Prostate gland (tissue), 2 donors: ENCODE measurements around the gene TNRC6C. TPM values are rescaled to one million over a fixed set of nuclear protein-coding genes. Genes with fewer than 3 reads are reported as not detected.
"Not testable (repeated sequence)": the region's sequence is repeated elsewhere in the genome, so short reads cannot be mapped to it uniquely, and the experiment has no call there.

Source experiments
- DNase-seq: peaks from one replicate; pipeline ENCODE4 v3.0.0-alpha.2; 2019; ENCODE audit warnings: low spot score
- H3K27ac ChIP-seq, 2 donors: fragments of 200-600 bp; sonication (generic); 2 replicates each; pipeline ENCODE4 v1.5.1; 2017 to 2019
- H3K27me3 ChIP-seq: fragments of 200-600 bp; sonication (generic); replicated peaks from 2 replicates; pipeline ENCODE4 v1.5.1; 2019; ENCODE audit not compliant: insufficient read depth
- H3K36me3 ChIP-seq, 2 donors: fragments of 200-600 bp; sonication (generic); 1 replicate in 1 of 2; 2 replicates in 1 of 2; pipeline versions ENCODE4 v1.5.1 to v1.8.1; 2017 to 2019
- H3K4me1 ChIP-seq: fragments of 200-600 bp; sonication (generic); replicated peaks from 2 replicates; pipeline ENCODE4 v1.5.1; 2019
- H3K4me3 ChIP-seq, 2 donors: fragments of 200-600 bp; sonication (generic); 2 replicates each; pipeline ENCODE4 v1.5.1; 2017 to 2019
- H3K9me3 ChIP-seq: fragments of 200-600 bp; sonication (generic); 2 replicates; pipeline ENCODE4 v1.5.1; 2017
- CTCF ChIP-seq, 4 experiments: fragments of 200-600 bp in 2 of 4; fragments of 450-650 bp in 2 of 4; sonication (generic) in 2 of 4; IDR thresholded peaks; 1 replicate in 3 of 4; 2 replicates in 1 of 4; pipeline ENCODE4 v1.5.1; 2016 to 2019; ENCODE audit warnings: antibody characterized with exemption in 4 of 4, mild to moderate bottlenecking in 2 of 4, moderate library complexity in 2 of 4
- POLR2A ChIP-seq: fragments of 450-650 bp; IDR thresholded peaks from one replicate; pipeline ENCODE4 v1.6.1; 2016; ENCODE audit warnings: antibody characterized with exemption, mild to moderate bottlenecking
- POLR2AphosphoS5 ChIP-seq: sonication (generic); formaldehyde crosslinking; IDR thresholded peaks from one replicate; pipeline ENCODE4 v1.6.1; 2017; ENCODE audit warnings: antibody characterized with exemption
- WGBS: methylation state at CpG from one replicate; pipeline ENCODE4 v1.1.5; 2018; 5-methylcytosine and 5-hydroxymethylcytosine counted together
- intact Hi-C: fragments of 100-400 bp; cut with DNase I; formaldehyde crosslinking; loops from one replicate; pipeline ENCODE4 v1.14.2; 2022
- total RNA-seq, 2 donors: library from RNA; depleted of rRNA; stranded (reverse); fragments of >200 nt; gene quantifications; one replicate each; pipeline ENCODE4 v1.1.0, GENCODE V29; 2016

The TNRC6C gene
- total RNA-seq, 2 donors from 2014 or later = 15.5 to 29.7 TPM

- intact Hi-C loops = no loop called here
- H3K4me1 ChIP-seq = no peaks in the 10 kb centered on the region
- DNase-seq = no peak
These were observed 15.9 kb downstream of the TNRC6C start for GRCh38 chr17:77974396-77974795.

GRCh38 chr17:77982430-77982829 lies 23.9 kb downstream of the TNRC6C start:
- H3K27me3 ChIP-seq = not testable (repeated sequence)

More at GRCh38 chr17:77974396-77974795, 15.9 kb downstream of the TNRC6C start:
- H3K4me3 ChIP-seq = no peak overlapping the region
- no peak for TF ChIP-seq CTCF (IDR thresholded peaks at IDR 0.05)
- no peak for TF ChIP-seq POLR2A
- TF ChIP-seq POLR2AphosphoS5 = no peak
- no peak overlapping the region for H3K27ac ChIP-seq
- H3K36me3 ChIP-seq = no peaks in the 10 kb centered on the region
- H3K27me3 ChIP-seq = no peaks in the 10 kb centered on the region
- 71% methylated on average over 4 of the region's 4 CpGs for WGBS
- no peaks in the 10 kb centered on the region for H3K9me3 ChIP-seq

GRCh38 chr17:77990301-77990700 lies 31.8 kb downstream of the TNRC6C start:
- WGBS = 95% methylated on average over 3 of the region's 3 CpGs
- Histone ChIP-seq H3K4me1 (no peaks in the 10 kb centered on the region), H3K4me3 (no peak overlapping the region), H3K27ac (no peak overlapping the region), H3K27me3 (no peaks in the 10 kb centered on the region), H3K9me3 (no peaks in the 10 kb centered on the region), H3K36me3 (no peaks in the 10 kb centered on the region)
- DNase-seq = no peak
- intact Hi-C loops = no loop called here
- no peak for TF ChIP-seq CTCF (IDR thresholded peaks at IDR 0.05)

More at GRCh38 chr17:77982430-77982829, 23.9 kb downstream of the TNRC6C start:
- H3K36me3 ChIP-seq, DNase-seq, H3K4me3 ChIP-seq, intact Hi-C loops, H3K4me1 ChIP-seq, H3K9me3 ChIP-seq, H3K27ac ChIP-seq: not testable (repeated sequence)
- 99% methylated on average over 6 of the region's 6 CpGs for WGBS

- H3K4me1 ChIP-seq, H3K9me3 ChIP-seq: not testable (repeated sequence)
- 91% methylated on average over 7 of the region's 7 CpGs for WGBS
These were observed 35.2 kb downstream of the TNRC6C start for GRCh38 chr17:77993735-77994134.

GRCh38 chr17:77995146-77995852 lies 36.8 kb downstream of the TNRC6C start:
- intact Hi-C loops = no loop called here
- no peak overlapping the region for H3K27ac ChIP-seq

More at GRCh38 chr17:77993735-77994134, 35.2 kb downstream of the TNRC6C start:
- DNase-seq, H3K27me3 ChIP-seq, H3K4me3 ChIP-seq, H3K27ac ChIP-seq, intact Hi-C loops, H3K36me3 ChIP-seq: not testable (repeated sequence)

More at GRCh38 chr17:77995146-77995852, 36.8 kb downstream of the TNRC6C start:
- Histone ChIP-seq H3K36me3 (no peaks in the 10 kb centered on the region), H3K27me3 (no peaks in the 10 kb centered on the region), H3K4me1 (no peaks in the 10 kb centered on the region), H3K9me3 (no peaks in the 10 kb centered on the region), H3K4me3 (no peak overlapping the region)
- 43% methylated on average over 6 of the region's 6 CpGs for WGBS
- no peak for DNase-seq
- no peak for TF ChIP-seq CTCF (IDR thresholded peaks at IDR 0.05)
- no peak for TF ChIP-seq POLR2AphosphoS5
- no peak for TF ChIP-seq POLR2A
